ENCODE measurements around the gene ZGPAT.

DNA sequence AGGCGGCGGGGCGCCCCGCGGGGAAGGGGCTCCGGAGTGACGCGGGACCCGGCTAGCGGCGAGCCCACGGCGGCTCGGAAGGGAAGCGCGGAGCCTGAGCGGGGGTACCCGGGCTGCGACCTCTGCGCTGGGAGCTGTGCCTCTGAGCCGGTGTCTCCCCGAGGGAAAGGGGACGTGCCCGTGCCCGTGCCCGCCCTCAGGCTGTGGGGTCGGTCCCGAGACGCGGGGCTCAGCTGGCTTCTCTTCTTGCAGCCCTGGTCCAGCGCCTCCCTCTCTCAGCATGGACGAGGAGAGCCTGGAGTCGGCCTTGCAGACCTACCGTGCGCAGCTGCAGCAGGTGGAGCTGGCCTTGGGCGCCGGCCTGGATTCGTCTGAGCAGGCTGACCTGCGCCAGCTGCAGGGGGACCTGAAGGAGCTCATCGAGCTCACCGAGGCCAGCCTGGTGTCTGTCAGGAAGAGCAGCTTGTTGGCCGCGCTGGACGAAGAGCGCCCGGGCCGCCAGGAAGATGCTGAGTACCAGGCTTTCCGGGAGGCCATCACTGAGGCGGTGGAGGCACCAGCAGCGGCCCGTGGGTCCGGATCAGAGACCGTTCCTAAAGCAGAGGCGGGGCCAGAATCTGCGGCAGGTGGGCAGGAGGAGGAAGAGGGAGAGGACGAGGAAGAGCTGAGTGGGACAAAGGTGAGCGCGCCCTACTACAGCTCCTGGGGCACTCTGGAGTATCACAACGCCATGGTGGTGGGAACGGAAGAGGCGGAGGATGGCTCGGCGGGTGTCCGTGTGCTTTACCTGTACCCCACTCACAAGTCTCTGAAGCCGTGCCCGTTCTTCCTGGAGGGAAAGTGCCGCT, 686 bp downstream of the ZGPAT start:
- TF ChIP-seq, protein P1, sequence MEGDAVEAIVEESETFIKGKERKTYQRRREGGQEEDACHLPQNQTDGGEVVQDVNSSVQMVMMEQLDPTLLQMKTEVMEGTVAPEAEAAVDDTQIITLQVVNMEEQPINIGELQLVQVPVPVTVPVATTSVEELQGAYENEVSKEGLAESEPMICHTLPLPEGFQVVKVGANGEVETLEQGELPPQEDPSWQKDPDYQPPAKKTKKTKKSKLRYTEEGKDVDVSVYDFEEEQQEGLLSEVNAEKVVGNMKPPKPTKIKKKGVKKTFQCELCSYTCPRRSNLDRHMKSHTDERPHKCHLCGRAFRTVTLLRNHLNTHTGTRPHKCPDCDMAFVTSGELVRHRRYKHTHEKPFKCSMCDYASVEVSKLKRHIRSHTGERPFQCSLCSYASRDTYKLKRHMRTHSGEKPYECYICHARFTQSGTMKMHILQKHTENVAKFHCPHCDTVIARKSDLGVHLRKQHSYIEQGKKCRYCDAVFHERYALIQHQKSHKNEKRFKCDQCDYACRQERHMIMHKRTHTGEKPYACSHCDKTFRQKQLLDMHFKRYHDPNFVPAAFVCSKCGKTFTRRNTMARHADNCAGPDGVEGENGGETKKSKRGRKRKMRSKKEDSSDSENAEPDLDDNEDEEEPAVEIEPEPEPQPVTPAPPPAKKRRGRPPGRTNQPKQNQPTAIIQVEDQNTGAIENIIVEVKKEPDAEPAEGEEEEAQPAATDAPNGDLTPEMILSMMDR (IDR thresholded peaks at IDR 0.05 in 4 of 5, conservative IDR thresholded peaks at IDR 0.05 in 1 of 5) = no peak
- TF ChIP-seq POLR2A (IDR thresholded peaks at IDR 0.05) = no peak
